ENCODE results near the gene C1QTNF2.

Gene C1QTNF2, protein sequence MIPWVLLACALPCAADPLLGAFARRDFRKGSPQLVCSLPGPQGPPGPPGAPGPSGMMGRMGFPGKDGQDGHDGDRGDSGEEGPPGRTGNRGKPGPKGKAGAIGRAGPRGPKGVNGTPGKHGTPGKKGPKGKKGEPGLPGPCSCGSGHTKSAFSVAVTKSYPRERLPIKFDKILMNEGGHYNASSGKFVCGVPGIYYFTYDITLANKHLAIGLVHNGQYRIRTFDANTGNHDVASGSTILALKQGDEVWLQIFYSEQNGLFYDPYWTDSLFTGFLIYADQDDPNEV

DNA sequence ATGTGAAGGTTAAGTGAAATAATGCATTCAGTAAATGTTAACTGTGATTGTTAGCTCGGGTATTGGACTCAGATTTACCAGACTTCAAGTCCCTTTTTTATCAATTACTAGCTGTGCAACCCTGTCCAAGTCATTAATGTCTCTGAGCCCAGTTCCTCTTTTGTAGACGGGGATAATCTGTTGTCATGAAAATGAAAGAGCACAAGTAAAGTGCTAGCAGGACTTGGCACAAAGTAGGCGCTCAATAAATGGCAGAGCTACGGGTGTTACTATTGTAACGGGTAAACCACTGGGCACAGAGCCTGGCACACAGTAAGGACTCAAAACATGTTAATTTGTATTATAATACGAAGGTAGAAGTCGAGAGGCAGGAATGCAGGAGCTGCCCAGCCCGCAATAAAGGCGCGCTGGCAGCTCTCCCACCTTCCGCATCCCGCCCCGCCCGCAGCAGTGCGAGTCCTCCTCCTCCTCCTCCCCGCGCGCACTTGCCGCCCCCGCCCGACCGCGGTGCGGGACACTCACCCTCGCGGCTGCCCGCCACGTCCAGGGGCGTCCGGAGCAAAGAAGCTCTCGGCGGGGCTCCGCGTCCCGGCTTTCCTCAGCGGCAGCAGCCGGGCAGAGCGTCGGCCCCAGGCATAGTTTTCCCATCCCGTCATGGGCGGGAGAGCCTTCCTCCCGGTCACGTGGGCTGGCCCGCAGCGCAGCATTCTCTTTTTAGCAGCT is at the start of gene C1QTNF2:
C1QTNF2 (minus strand) TSS at position 637 of the 723 bp plus-strand sequence. CDS start 15,615 bp downstream, outside the sequence.
- no peak for DNase-seq (ENCODE audit: low read depth)

DNA sequence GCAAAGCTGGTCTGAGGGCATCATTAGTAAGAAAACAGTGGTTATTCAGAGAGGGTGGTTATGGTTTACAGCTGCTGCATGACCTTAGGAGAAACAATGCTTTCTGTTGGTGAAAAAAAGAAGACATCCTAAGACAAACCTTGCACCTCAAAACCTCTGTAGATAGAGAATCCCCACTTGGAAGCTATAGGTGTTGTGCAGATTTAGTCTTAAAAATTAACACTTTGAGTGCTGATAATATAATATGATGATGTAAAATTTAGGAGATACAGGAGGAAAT is 49.8 kb upstream of the C1QTNF2 start:
- DNase-seq (ENCODE audit: low read depth) = no peak

DNA sequence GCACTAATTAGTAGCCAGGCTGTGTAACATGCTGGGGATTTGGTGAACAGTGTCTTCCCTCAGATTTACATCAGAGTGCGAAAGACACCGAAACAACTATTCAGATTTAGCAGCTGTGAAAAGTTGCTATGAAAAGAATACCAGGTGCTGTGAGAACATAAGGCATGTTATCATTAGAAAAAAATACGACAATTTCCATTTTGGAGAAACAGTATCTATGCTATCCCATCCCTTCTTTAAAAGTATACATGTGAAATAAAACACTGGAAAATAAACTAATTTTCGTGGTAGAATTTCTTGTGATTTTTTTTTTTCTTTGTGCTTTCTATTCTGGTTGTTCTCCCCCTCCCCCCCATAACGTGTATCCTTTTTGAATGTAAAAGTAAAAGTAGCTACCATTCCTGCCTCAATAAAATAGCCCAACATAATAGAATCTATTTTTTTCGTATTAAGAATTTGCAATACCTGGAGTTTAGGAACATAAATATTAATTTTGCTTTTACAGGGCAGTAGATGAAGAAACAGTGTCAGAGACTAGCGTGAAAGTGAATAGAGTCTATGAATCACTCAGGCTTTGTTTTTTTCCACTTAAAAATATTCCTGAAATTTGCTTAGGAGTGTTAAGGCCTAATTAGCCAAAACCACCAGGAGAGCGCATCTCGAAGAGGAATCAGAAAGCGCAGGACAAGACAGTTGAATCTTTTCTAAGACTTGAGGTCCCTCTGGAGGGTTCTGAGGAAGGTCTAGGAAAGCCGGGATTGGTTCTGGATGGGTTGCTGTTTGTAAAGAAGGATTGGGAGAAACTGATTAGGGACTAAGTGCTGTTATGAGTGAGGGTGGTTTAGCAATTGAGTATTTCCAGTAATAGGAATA is 49.3 kb upstream of the C1QTNF2 start:
- DNase-seq (ENCODE audit: low read depth) = no peak

DNA sequence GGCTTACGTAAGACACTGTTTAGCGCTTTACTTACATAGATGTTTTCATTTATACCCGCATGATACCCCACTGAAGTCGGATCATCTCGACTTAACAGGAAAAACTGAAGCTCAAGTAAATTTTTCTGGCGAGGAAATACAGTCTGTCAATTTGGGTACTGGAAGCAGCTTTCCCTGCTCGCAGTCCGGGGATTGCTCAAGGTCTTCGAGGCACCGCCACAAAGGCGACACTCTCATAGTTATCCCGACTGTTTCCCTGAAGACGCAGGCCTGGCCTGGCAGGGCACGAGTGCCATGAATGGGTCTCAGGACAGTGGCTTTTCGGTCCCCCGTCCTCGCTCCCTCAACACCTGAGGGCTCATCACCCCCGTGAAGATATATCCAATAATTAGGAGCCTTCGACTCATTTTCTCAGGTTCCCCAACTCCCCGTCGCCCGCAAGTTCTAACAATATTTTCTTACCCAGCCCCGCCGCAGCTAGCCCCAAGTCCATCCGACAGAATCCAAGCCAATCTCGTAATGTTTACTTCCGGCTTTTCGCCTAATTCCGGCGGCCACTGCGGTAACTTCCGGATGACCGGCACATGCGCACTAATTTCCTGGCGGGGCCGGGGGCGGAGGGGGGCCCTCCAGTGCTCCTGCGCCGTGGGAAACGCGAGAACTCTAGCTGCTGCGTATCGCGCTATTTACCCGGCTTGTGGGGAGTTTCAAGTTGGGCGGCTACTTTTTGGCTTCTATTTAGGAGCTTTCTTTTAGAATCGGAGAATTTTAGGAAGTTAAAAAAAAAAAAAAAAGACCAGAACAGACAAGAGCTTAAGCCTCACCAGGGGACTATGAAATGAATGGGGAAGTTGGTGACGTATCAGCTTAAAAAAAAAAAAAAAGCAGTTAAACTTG is 48.4 kb upstream of the C1QTNF2 start, which contains the start of gene SLU7:
SLU7 (minus strand) TSS at position 521 of the 897 bp plus-strand sequence. CDS start 3,787 bp downstream, outside the sequence.
- DNase-seq (ENCODE audit: low read depth) = peak; percentile 66

DNA sequence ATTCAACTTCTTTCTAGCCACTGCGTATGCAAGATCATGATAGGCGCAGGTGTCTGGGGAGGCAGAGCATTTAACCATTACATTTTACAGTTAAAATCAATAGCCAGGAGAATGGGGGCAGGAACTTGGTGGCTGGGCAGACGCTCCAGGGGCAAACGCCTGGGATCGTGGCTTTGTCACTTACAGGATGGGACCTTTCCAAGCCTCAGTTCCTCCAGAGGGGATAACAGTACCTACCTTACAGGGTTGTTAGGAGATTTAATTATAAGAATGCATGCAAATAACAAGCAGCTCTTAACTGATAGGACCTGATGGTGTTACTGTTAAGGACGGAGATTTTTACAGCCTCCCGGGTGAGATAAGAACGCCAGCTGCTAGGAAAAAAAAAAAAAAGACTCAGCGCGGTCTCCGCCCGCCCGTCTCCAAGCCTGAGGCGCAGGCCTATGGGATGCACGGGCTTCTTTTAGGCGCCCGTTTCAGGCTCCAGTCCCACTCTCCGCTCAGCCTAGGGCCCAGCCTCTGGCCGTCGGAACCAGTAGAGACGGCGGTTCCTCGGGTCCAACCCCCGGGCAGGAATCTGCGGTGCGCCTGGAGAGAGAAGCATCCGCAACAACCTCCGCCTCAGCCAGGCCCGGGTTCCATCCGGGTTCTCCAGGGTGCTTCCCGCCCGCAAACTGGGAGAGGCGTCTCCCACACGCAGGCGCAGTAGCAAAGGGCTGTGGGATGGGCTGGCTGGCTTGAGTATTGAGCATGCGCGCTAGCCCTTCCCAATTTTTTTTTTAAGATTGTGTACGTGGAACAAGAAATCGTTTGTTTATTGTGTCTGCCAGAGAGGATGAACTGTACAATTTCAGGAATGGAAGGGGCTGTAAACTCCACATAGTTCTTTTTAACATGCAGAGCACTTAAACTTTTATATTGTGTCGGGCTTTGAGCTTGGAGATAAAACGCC is 29.3 kb upstream of the C1QTNF2 start, which contains the start of gene FAM200C:
FAM200C (minus strand) TSS at position 653 of the 952 bp plus-strand sequence. CDS start 4,564 bp downstream, outside the sequence.
- peak; percentile 65 for DNase-seq (ENCODE audit: low read depth)

DNA sequence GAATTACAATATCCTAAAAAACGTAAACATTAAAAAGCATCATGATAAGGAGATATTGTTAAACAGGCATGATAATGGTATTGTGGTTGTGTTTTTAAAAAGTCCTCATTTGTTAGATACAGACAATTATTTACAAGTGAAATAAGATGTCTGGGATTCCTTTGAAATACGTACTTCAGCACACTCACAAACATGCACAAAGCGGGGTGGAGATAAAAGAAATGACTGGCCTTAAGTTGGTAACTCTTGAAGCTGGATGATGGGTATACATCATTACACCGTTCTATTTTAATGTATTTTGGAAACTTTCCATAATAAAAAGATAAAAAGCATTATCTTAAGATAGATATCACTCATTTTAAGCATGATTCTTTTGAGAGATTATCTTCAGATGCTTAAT is 28.4 kb upstream of the C1QTNF2 start:
- DNase-seq (ENCODE audit: low read depth) = no peak

DNA sequence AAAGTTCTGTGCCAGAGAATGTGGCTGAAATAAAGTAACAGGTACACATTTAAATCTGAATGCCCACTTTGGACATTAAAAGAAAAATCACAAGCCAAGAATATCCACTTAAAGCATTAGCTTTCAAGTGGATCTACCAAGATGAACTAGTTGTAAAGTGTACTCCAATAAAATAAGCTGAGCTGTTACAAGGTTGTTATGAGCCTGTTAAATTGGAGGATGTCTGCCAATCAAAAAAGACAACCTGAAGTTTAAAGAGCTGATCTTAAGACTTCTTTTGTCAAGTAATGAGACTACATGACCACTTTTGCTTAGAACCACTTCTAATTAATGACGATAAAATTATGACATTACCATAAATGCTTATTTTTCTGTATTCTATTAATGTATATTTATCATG is 27.1 kb upstream of the C1QTNF2 start:
- no peak for DNase-seq (ENCODE audit: low read depth)

DNA sequence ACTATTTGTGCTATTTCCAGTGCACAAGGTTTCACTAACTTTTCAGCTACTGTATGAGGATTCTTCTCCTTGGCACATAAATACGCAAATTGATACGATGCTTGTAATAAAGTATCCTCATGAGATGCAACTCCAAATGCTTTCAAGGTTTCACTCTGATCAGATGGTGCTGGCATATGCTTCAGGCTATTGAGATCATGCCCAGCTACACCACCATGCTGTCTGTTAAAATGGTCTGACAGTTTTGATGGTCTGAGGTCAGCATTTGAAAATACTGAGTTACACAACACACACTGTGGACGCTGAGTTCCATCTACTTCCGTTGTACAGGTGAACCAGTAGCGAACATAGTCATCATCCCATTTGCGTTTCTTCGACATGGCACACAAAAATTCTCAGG is 24.7 kb upstream of the C1QTNF2 start:
- DNase-seq (ENCODE audit: low read depth) = no peak

DNA sequence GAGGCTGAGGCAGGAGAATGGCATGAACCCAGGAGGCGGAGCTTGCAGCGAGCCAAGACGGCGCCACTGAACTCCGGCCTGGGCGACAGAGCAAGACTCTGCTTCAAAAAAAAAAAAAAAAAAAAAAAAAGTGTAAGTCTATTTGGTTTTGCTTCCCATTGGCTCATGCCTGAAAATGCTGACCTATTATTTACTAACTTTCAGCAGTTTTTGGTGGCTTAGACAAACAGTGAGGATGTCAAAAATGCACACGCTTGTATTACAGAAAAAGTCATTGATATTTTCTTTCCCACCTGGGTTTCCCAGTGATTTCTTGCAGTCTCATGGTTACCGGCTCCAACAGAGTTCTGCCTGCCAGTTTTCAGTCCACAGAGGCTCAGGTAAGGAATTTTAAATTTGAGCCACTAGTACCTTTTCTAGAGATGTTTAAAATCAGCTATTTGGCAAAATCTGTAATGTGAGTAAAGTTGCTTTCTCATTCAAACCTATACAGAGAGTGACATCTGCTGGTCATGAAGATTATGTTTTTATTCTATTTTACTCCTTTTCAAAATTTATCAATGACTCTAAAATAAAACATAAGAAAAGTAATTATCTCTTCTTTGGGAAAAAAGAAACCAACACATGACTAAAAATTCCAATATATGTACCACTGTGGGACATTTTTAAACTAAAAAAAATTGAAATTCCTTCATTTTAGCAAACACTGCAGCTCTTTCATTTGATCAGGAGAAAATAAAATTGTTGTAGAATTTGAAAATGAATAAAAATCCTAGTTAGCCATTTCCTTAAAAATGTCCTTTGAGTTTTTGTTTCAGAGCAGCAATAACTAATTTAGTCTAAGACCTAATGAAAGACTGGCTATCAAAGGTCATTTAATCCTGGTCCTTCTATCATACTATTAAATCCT is 20.6 kb upstream of the C1QTNF2 start:
- DNase-seq (ENCODE audit: low read depth) = no peak

DNA sequence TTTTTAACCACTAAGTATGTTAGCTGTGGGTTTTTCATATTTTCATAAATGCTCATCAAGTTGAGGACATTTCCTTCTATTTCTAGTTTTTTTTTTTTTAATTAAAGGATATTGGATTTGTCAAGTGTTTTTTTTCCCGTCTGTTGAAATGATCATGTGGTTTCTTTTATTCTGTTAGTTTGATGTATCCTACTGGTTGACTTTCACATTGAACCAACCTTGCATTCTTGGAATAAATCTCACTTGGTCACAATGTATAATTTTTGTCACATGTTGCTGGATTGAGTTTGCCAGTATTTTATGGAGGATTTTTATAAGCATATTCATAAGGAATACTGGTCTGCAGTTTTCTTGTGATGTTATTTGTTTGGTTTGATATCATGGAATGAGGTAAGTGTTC is 17.0 kb upstream of the C1QTNF2 start:
- no peak for DNase-seq (ENCODE audit: low read depth)

DNA sequence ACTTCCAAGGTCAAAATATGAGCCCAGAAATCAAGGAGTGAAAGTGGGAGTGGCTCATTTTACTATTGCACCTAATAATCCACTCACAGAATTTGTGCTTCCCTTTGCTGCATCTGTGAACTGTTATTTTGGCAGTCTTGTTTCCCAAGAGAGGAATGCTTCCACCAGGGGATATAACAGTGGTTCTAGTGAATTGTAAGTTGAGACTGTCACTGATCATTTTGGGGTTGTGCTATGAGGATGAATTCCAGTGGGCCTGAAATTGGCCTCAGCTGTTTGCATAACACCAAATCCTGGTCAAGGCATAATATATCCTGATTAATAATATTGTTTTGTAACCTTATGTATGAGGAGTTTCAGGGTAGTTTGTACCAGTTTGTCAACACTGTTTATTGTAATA is 15.1 kb upstream of the C1QTNF2 start:
- no peak for DNase-seq (ENCODE audit: low read depth)

DNA sequence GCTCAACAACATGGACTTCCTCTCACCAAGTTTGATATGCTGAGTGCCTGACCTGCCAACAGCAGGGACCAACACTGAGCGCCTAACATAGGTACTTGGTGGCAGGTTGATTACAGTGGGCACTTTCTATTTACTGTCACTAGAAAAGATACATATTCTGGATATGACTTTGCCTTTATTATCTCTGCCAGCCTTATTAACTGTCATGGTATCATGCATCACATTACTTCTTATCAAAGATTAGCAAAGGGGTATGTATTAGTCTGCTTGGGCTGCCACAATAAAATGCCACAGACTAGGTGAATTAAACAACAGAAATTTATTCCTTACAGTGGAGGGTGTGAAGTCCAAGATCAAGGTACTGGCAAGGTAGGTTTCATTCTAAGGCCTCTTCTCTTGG is 14.3 kb upstream of the C1QTNF2 start:
- no peak for DNase-seq (ENCODE audit: low read depth)

DNA sequence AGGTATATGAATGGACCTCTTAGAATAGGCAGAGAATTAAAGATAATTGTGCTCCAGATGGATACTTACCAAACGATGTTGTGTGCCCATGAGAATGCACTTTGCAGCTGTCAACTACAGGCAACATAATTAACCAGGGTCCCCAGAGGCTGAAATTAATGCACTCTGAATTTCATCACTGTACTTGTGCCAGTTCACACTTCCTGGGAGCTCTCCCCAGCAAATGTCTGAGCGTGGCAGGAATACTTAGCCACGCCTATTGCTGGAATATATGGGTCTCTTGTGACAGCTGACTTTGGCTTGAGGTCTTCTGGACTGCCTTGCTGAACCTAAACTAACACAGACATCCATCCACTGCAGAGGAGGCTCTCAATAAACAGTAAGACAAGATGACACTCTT is 11.9 kb upstream of the C1QTNF2 start:
- no peak for DNase-seq (ENCODE audit: low read depth)

DNA sequence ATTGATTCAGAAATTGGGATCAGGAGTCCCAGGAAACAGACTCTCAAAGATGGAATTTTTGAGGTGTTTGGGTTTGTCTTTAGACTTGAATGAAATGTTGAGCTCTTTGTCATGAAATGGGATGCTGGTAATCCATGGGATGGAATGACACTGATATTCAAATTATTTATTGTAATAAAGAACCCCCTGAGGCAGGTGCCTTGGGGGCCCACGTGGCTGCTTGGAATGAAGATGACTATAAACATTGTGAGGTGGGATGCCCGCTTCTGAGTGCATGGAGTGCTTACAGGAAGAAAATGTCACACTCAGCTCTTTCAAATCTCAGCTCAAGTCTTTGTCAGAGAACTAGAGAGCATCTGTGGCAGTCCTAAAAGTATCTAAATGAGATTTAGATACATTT is 9.6 kb upstream of the C1QTNF2 start:
- no peak for DNase-seq (ENCODE audit: low read depth)

DNA sequence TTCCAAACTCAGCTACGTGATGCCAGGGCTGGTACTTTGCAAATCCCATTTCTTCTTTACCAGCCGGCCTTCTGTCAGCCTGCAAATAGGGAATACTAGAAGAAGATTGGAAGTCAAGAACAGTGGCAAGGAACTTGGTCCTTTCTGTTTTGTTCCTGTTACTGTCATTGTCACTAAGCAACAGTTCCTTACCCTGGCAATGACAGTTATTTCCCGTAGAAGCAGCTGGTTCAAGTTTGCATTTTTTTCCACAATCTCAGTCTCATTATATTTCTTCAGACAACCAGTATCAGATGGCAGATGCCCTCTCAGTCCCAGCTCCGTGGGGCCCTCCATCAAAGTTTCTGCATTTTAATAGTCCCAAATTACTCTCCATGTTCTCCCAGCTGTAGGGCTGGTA is 9.1 kb upstream of the C1QTNF2 start:
- DNase-seq (ENCODE audit: low read depth) = no peak

DNA sequence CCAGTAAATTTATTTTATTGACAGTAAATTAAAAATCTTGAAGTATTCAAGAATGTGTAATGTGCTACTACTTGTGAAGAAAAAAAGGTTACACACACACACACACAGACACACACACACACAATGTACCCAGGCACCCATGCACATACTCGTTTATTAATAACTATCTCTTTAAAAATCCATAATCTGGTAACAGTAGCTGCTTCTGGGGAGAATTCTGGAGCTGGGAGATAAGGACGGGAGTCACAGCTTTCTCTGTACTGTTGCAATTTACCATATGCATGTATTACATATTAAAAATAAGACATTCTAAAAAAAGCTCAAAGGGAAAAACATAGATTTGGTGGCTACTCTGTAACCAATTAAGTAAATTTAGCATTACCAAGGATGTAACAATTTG is 7.9 kb upstream of the C1QTNF2 start:
- no peak for DNase-seq (ENCODE audit: low read depth)

DNA sequence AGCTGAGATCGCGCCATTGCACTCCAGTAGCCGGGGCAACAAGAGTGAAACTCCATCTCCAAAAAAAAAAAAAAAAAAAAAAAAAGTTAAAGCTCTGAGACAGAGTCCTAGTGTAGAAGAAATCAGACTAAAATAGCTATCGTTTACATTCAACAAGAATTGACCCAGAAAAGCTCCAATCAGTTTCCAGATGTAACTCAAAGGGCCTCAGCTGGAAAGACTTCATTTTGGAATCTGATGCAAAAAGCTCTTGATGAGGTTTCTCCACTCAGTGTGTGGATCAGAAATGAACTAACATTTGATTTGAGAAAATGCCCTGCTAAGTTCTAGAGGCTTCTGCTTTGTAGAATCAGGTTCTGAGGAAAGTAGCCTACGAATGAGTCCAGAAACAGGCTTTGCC is 7.2 kb upstream of the C1QTNF2 start:
- no peak for DNase-seq (ENCODE audit: low read depth)

DNA sequence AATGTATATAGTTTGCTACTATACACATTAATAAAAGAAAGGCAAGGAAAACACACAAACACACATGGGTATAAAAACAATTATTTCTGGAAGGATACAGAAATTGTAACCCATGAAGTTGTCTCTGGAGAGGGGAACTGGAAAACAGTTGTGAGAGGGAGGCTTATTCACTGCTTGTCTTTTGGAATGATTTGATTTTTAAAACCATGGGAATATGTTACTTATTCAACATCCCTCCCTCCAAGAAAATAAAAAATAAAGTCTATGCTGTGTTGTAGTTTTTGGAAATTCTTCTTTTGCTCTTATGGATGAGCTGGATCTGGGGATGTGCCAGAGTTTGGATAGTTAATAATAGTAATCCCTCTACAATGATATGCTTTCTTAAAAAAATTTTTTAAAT is 6.0 kb upstream of the C1QTNF2 start:
- no peak for DNase-seq (ENCODE audit: low read depth)

DNA sequence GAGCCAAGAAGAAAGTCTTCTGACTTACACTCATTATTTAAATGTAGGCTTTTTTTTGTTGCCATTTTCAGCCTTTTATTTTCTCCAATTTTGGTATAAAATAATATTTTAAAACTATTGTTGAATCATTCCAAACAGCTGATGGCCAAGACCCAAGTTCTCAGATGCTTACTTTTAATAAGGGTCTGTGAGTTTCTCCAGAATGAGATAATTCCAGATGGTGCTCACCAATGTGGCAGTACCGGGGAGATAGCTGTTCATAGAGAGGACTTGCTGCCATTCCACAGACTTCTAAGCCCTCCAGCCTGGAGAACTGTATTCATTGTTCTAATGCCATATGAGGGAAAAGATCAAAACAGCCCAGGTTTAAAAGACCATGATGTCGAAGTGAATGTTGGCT is 5.3 kb upstream of the C1QTNF2 start:
- DNase-seq (ENCODE audit: low read depth) = no peak
